ENCODE results near the gene CPVL. TPM values are rescaled to one million over a fixed set of nuclear protein-coding genes. Genes with fewer than 3 reads are reported as not detected.

CPVL gene
- total RNA-seq, 4 donors from 2014 or later = 8.0 to 28.5 (median 11.3) TPM

DNA sequence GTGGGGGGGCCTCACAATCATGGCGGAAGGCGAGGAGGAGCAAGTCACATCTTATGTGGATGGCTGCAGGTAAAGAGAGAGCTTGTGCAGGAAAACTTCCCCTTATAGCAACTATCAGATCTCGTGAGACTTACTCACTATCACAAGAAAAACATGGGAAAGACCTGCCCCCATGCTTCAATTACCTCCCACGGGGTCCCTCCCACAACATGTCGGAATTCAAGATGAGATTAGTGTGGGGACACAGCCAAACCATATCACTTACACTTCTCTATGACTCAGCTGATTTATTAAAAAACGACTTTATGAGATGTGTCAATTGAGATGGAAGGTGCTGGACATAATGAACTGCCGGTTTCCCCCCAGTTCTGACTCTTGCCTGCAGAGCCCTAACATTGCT is 24.4 kb upstream of the CPVL start:
- intact Hi-C loops (cut with DNase I) = no loop called here
- 81% methylated on average over 7 of the region's 7 CpGs for WGBS
- H3K9me3 ChIP-seq = peaks cover 0 to 4% (median 0%) of the 10 kb centered on the region in 4 donors
- TF ChIP-seq CTCF (IDR thresholded peaks at IDR 0.05) (no peak), POLR2A (IDR thresholded peaks at IDR 0.05; ENCODE audit: low read depth) (no peak), EP300 (IDR thresholded peaks at IDR 0.05) (no peak), POLR2AphosphoS5 (IDR thresholded peaks at IDR 0.05) (no peak)
- H3K27ac ChIP-seq (replicated peaks in 1 of 4) = no peak overlapping the region
- H3K36me3 ChIP-seq = no peaks in the 10 kb centered on the region
- no peak overlapping the region for H3K4me3 ChIP-seq
- H3K27me3 ChIP-seq = peaks cover 0 to 8% (median 0%) of the 10 kb centered on the region in 4 donors
- H3K4me1 ChIP-seq = no peaks in the 10 kb centered on the region
- DNase-seq (ENCODE audit: extremely low spot score) = no peak

DNA sequence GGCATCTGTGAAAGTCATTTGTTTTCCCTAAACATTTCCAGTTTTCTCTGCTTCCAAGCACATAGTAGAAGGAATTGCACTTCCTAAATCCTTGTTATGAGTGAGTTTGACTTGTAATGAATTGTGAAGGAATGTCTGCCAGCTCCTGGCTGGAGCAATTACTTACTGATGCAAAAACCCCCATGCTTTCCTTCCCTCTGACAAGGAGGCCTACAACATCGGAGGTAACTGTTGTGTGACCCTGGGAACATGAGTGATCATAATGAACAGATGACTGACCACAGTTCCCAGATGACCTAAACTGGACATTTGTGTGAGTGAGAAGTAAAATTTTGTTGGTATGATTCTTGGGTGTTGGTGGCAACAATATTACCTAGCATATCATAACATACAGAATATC is 21.4 kb upstream of the CPVL start:
- Histone ChIP-seq H3K9me3 (peaks cover 0 to 6% (median 0%) of the 10 kb centered on the region in 4 donors), H3K27me3 (peaks cover 0 to 8% (median 0%) of the 10 kb centered on the region in 4 donors), H3K4me1 (no peaks in the 10 kb centered on the region), H3K27ac (replicated peaks in 1 of 4) (no peak overlapping the region), H3K4me3 (no peak overlapping the region), H3K36me3 (no peaks in the 10 kb centered on the region)
- TF ChIP-seq POLR2A (IDR thresholded peaks at IDR 0.05; ENCODE audit: low read depth) (no peak), POLR2AphosphoS5 (IDR thresholded peaks at IDR 0.05) (no peak), EP300 (IDR thresholded peaks at IDR 0.05) (no peak), CTCF (IDR thresholded peaks at IDR 0.05) (no peak)
- intact Hi-C loops (cut with DNase I) = no loop called here
- no peak for DNase-seq (ENCODE audit: extremely low spot score)
- 24% methylated on average over 1 of the region's 1 CpG for WGBS

- no peak for DNase-seq (ENCODE audit: extremely low spot score)
- no peak overlapping the region for H3K4me3 ChIP-seq
- TF ChIP-seq POLR2AphosphoS5 (IDR thresholded peaks at IDR 0.05) = no peak
- intact Hi-C loops (cut with DNase I) = no loop called here
- peaks cover 0 to 6% (median 0%) of the 10 kb centered on the region in 4 donors for H3K9me3 ChIP-seq
- WGBS = 65% methylated on average over 3 of the region's 3 CpGs
- H3K27ac ChIP-seq (replicated peaks in 1 of 4) = no peak overlapping the region
- no peaks in the 10 kb centered on the region for H3K36me3 ChIP-seq
- peaks cover 0 to 19% (median 0%) of the 10 kb centered on the region in 4 donors for H3K27me3 ChIP-seq
- H3K4me1 ChIP-seq = no peaks in the 10 kb centered on the region
Observed at GRCh38 chr7:29163854-29164253, 17.5 kb upstream of the CPVL start.

DNA sequence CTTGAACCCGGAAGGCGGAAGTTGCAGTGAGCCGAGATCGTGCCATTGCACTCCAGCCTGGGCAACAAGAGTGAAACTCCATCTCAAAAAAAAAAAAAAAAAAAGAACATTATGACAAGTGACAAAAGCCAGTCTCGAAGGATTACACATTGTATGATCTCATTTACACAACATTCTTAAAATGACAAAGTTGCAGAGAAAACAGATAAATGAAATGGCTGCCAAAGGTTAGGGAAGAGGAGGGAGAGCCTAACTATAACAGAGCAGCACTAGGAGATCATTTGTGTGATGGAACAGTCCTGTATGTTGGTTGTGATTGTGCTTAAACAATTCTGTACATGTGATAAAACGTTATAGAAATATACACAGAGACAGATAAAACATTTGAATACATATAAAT is 16.2 kb upstream of the CPVL start:
- WGBS = 82% methylated on average over 6 of the region's 6 CpGs
- no peaks in the 10 kb centered on the region for H3K4me1 ChIP-seq
- peaks cover 0 to 19% (median 0%) of the 10 kb centered on the region in 4 donors for H3K27me3 ChIP-seq
- H3K9me3 ChIP-seq = peaks cover 0 to 6% (median 0%) of the 10 kb centered on the region in 4 donors
- H3K27ac ChIP-seq (replicated peaks in 1 of 4) = no peak overlapping the region
- TF ChIP-seq EP300 (IDR thresholded peaks at IDR 0.05) (no peak), CTCF (IDR thresholded peaks at IDR 0.05) (no peak), POLR2AphosphoS5 (IDR thresholded peaks at IDR 0.05) (no peak), POLR2A (IDR thresholded peaks at IDR 0.05; ENCODE audit: low read depth) (no peak)
- no peak overlapping the region for H3K4me3 ChIP-seq
- DNase-seq (ENCODE audit: extremely low spot score) = no peak
- intact Hi-C loops (cut with DNase I) = no loop called here
- no peaks in the 10 kb centered on the region for H3K36me3 ChIP-seq

DNA sequence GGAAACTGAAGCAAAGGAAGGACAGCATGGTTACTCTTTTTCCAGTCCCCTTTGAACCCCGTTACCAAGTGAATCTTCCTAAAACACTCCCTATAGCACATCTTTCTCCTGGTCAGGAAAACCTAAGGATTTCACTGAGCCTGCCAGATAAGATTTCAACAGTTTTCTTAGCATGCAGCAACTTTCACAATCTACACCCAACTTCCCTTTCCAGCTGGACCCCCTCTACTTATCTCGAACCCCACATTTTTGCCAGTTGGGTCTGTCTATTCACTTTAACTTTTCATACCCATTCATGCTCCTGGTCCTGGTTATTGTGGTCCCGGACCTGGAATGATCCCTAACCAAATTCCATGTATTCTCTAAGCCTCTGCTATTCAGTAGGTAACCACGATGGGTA is 14.9 kb upstream of the CPVL start:
- no peak overlapping the region for H3K27ac ChIP-seq (replicated peaks in 1 of 4)
- DNase-seq (ENCODE audit: extremely low spot score) = no peak
- peaks cover 0 to 19% (median 0%) of the 10 kb centered on the region in 4 donors for H3K27me3 ChIP-seq
- TF ChIP-seq POLR2A (IDR thresholded peaks at IDR 0.05; ENCODE audit: low read depth) (no peak), EP300 (IDR thresholded peaks at IDR 0.05) (no peak), CTCF (IDR thresholded peaks at IDR 0.05) (no peak), POLR2AphosphoS5 (IDR thresholded peaks at IDR 0.05) (no peak)
- peaks cover 0 to 6% (median 0%) of the 10 kb centered on the region in 4 donors for H3K9me3 ChIP-seq
- peaks cover 0 to 4% (median 0%) of the 10 kb centered on the region in 4 donors for H3K4me1 ChIP-seq
- no peak overlapping the region for H3K4me3 ChIP-seq
- no peaks in the 10 kb centered on the region for H3K36me3 ChIP-seq
- intact Hi-C loops (cut with DNase I) = no loop called here
- WGBS = 77% methylated on average over 4 of the region's 4 CpGs
